Activated T-cell treated with anti-CD3 and anti-CD28 coated beads, Interleukin-2, amount 50 U/mL, for 1 hour (primary cell): ENCODE results near the gene MRC1.
"Not testable (repeated sequence)": the region's sequence is repeated elsewhere in the genome, so short reads cannot be mapped to it uniquely, and the experiment has no call there.

Experiments used
- DNase-seq: peaks from one replicate; pipeline ENCODE4 v3.0.0-alpha.2; 2020

MRC1 gene

DNA sequence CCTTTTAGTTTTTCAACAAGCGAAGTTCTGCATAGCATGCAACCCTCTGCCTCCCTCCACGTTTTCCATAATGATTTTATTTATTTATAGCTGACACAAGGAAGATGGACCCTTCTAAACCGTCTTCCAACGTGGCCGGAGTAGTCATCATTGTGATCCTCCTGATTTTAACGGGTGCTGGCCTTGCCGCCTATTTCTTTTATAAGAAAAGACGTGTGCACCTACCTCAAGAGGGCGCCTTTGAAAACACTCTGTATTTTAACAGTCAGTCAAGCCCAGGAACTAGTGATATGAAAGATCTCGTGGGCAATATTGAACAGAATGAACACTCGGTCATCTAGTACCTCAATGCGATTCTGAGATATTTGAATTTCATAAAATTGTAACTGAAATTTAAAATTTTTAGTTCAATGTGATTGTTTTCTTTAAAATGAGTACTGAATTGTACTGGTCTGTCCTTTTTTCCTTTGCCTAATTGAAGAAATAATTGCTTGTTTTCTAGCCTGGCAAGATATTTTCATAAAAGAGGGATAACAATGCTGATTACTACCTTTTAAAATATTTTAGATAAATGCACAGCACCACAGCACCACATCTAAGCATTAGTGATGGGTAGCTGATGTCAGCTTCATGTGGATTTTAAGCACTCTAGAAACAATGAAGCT lies 101.1 kb downstream of the MRC1 start:
- no peak for DNase-seq

DNA sequence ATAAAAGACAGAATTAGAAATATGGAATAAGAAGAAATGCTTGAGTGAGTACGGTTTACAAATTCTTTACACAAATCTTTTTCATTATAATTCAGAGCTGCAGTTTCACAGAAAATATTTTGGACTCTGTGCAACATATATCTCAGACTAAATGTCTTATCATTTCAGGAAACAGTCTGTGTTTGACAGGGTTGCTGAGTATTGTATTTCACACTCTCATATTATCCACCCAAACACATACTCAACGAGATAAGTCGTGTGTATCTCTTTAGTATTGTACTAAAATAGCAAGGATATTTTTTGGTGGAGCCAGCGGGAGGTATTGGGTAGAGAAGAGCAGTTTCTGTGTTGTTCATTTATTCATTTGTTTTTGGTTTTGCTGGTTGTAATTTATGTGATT lies 103.6 kb downstream of the MRC1 start:
- no peak for DNase-seq

DNA sequence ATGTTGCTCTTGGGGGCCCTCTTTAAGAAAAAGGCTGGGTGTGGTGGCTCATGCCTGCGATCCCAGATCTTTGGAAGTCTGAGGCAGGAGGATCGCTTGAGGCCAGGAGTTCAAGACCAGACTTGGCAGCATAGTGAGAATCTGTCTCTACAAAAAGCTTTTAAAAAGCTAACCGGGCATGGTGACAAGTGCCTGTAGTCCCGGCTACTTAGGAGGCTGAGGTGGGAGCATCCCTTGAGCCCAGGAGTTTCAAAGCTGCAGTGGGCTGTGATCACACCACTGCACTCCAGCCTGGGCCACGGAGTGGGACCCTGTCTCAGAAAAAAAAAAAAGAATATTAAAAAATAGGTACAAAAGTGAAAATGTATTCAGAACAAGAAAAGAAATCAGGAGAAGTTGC lies 104.5 kb downstream of the MRC1 start:
- DNase-seq: no peak

DNA sequence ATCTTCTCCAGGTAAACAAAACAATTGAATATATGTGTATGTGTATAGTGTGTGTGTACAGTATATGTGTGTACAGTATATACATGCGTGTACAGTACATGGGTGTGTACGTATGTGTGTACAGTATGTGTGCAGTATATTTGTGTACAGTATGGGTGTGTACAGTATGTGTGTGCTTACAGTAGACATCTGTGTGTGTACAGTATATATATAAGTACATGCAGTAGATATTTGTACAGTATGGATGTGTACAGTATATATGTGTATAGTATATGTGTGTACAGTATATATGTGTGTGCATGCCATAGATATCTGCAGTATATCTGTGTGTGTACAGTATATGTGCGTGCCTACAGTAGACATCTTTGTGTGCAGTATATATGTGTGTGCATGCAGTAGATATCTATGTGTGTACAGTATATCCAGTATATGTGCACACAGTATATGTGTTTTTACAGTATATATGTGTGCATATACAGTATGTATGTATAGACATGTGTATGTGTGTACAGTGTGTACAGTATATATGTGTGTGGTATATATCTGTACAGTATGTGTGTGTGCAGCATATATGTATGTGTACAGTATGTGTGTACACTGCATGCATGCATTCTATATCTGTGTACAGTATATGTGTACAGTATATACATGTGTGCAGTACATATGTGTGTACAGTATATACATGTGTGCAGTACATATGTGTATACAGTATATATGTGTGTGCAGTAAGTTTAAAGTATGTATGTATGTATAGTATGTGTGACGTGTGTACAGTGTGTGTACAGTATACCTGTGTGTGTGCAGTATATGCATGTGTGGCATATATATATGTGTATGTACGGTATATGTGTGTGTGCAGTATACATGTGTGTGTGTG lies 105.3 kb downstream of the MRC1 start:
- DNase-seq: no peak

DNA sequence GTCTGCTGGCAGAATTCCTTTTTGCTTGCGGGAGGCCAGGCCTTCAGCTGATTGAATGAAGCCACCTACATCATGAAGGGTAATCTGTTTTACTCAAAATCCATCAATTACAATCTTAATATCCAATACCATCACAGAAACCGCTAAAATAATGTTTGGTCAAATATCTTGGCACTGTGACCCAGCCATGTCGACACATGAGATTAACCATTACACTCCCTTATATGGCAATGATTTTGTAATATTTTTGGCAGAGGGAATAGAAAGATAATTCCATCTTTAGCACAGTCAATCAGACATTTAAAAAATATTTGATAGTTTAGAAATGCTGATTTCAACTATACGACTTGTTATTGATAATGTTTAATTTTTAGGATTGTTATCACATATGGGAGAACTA lies 106.0 kb downstream of the MRC1 start:
- no peak for DNase-seq

DNA sequence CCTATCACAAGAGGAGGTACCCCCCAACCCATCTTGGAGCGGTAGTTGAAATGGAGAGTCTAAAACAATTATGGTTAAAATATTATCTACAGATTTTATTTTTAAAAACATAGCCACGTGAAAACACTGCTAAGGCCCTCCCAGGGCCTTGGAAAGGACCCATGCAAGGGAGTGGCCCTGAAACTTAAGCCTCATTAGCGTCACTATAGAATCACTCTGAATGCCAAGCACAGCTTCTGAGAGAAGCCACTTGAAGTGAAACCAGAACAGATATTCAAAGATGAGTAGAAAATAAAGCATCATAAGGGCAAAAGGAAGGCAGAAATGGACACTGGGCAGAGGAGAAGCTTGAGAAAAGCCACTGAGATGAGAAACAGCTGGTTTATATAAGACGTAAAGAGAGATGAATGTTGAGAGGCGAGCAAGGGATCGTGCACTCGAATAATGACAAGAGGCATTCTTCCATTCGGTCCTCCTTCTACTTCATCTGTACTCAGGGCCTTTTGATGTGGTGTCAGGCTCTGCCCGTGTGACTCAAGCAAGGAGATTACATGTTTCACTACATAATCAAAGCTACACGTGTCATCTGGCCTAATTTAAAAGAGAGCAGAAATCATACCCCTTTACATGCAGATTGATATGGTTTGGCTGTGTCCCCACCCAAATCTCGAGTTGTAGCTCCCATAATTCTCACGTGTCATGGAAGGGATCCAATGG lies 109.2 kb downstream of the MRC1 start:
- DNase-seq: no peak

DNA sequence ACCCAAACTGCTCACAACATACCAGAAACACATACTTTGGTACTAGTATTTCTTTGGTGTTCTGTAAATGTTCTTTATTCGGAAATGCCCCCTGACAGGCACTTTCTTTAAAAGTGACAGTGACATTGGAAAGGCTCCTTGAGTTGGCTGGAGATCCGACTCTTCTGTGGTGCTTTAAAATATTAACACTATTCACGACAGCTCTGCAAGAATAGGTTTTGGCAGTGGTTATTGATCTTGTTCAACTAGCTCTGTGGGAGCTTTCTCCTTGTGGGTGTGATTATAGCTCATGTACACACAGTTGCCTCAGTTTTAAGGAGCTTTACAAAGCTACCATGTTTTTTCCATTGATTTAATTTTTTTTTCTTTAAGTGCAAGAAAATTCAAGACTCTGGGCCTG lies 112.2 kb downstream of the MRC1 start:
- DNase-seq: no peak

DNA sequence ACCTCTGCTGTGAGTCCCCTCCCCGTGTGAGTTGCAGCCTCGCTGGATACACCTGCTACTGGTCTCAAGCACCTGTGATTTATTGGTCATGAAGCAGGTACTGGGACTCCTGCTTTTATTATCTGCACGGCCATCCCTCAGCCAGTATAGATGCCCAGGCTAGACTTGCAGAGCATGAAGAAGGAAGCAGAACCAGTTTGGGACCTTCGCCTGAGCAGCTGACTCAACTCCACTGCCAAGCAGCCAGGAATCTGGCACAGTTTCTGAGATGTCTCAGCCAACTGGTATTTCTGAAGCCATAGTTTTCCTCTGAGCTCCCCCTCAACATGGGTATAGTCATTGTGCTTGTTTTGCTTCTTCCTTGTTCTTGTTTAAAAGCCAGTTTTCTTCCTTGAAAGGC lies 114.6 kb downstream of the MRC1 start:
- no peak for DNase-seq

DNA sequence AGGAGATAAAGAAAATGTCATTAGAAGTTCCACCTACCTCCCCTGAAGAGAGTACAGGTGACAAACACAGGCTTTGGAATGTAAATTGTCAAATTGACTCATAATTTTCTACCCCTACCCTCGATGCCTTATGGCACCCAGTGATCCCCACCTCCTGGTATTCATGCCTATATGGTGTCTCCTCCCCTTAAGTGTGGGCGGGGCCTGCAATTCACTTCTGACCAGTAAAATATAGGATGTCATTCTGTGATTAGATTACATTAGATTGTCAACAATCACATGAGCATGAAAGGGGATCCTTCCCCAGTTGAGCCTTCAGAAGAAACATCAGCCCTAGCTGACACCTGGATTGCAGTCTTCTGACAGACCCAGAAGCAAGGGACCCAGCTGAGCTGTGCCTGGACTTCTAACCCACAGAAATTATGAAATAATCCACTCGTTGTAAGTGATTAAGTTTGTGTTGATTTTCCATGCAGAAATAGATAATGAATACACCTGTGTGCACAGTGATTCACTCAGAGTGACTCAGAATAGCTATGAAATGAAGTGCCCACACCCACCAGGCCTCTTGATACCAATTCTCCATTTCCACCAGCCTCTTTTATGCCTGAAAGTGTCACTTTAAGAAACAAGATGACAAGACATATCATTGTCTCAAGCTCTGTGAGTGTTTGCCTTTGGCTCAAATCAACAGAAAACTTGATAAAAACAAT lies 134.0 kb downstream of the MRC1 start:
- DNase-seq: no peak

DNA sequence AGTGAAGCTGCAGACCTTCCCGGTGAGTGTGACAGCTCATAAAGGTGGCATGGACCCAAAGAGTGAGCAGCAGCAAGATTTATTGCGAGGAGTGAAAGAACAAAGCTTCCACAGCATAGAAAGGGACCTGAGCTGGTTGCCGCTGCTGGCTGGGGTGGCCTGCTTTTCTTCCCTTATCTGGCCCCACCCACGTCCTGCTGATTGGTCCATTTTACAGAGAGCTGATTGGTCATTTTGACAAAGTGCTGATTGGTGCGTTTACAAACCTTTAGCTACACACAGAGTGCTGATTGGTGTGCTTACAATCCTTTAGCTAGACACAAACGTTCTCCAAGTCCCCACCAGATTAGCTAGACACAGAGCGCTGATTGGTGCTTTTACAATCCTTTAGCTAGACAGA lies 141.1 kb downstream of the MRC1 start:
- not testable (repeated sequence) for DNase-seq

DNA sequence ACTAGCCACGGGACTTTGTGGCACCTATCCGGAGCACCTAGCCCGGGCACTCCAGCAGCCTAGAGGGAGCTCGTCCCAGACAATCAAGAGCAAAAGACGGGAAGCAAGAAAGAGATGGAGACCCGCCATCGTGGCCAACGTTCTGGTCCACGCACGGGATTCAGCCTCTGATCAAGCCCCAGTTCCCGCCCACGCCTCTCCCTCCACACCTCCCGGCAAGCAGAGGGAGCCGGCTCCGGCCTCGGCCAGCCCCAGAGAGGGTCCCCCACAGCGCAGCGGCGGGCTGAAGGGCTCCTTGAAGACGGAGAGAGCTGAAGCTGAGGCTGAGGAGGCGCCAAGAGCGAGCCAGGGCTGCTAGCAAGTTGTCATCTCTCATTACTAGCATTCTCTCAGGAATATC lies 141.6 kb downstream of the MRC1 start:
- DNase-seq: no peak

DNA sequence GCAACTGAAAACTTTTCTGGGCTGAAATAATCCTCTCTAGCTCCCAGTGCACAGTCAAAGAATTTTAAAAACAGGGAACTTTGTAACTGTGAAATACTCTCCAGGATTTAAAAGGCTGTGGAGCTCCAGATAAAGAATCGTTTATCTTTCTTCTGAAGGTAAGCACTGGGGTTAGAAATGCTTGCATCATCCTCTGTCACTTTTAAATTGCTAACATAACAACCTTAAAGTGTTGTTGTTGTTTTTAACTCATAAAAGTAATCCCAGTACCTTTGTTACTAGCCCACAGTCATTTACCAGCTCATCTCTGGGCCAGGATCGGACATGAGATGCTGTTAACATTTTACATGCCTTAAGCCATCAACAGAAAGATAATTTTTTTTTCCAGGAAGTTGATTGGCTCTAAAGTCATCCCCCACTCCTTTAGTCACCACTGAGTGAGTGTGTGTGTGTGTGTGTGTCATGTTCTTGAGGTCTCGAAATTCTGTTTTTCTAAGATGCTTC lies 142.8 kb downstream of the MRC1 start, which contains the start of gene SLC39A12:
Gene SLC39A12 (plus strand): TSS at position 51 of the 504 bp plus-strand sequence. CDS start 1,359 bp downstream, outside the sequence.
- no peak for DNase-seq

DNA sequence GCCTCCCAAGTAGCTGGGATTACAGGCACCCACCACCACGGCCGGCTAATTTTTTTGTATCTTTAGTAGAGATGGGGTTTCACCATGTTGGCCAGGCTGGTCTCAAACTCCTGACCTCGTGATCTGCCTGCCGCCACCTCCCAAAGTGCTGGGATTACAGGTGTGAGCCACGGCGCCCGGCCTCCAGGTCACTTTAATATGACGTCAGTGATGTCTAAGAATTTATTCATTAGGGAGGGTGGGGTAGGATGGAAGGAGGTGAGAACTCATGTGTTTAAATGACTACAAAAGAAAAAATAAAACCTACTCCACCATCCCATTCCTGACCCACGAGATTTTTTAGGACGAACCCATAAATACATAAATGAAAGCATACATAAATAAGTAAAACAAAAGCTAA lies 145.2 kb downstream of the MRC1 start:
- not testable (repeated sequence) for DNase-seq

DNA sequence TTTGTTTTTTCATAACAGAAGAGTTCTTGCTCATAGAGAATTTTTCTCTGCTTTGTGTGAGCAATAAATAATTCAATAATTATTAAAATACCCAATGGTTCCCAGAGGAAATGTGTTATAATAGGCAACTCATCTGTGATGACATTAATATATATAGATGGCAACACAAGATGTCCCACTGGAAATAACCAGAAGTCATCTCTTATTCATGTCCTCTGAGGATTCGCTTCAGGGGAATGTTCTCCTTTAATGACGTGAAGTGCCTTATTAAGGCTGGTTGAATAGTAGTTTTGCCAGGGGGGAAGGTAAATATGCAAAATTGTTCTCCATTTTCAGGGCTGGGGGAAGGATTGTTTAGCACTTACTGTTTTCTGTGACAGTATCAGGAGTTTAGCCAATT lies 145.7 kb downstream of the MRC1 start:
- no peak for DNase-seq

DNA sequence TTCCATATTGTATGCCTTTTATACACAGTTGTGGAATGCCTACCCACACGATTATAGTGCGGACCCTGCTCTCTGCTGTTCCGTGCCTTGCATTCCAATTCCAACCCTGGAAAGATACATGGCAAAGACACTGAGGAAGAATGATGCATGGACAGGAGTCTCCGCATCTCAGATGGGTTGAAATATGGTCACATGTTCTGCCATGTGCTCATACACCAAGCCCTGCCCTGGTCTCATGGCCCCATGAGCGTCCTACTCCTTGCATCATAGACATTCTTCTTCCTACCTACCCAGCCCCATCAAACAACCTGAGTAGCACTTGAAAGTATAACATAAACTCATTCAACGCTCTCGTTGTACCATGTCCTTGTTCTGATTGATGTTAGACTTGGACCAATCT lies 148.9 kb downstream of the MRC1 start:
- DNase-seq: no peak

DNA sequence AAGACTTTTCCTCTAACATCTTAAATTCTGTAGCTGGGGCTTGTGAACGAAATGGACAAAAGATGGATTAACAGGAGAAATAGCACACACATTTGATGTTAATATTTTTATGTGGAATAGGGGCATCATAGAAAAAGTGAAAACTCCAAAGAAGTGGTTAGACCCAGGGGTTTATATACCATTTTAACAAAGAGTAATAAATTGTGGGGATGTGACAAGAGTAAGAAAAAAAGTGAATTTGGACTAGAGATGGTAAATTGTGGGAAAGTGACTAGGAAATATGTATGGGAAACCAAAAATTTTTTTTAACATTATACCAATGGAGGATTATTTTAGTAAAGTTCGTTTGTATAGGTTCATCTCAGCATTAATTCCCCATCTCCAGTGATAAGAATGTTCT lies 150.7 kb downstream of the MRC1 start:
- DNase-seq: no peak
